Keratinocyte (primary cell): ENCODE measurements around the gene MARCHF10. TPM values are rescaled to one million over a fixed set of nuclear protein-coding genes. Genes with fewer than 3 reads are reported as not detected.

Experiments used
- DNase-seq: peaks from one replicate; pipeline ENCODE4 v3.0.0-alpha.2; 2011; ENCODE audit warnings: low read depth, missing footprints, low spot score
- FAIRE-seq: peaks from 2 replicates; lab custom pipeline; 2011; peaks lifted over from hg19 to GRCh38; lab: Jason Lieb, UNC
- H2AFZ ChIP-seq: 2 replicates; pipeline ENCODE4 v1.6.0; 2012; ENCODE audit warnings: low read length, control low read depth, inconsistent platforms; ENCODE audit not compliant: control insufficient read depth
- H3K27ac ChIP-seq: 2 replicates; pipeline ENCODE4 v1.5.1; 2011; ENCODE audit warnings: low read length; ENCODE audit not compliant: control insufficient read depth, insufficient read depth
- H3K27me3 ChIP-seq: 3 replicates; pipeline ENCODE4 v1.6.0; 2011; ENCODE audit warnings: low read length; ENCODE audit not compliant: control insufficient read depth, insufficient read depth; ENCODE audit errors: extremely low read depth
- H3K36me3 ChIP-seq, 2 experiments: 2 replicates in 1 of 2; 3 replicates in 1 of 2; pipeline ENCODE4 v1.5.1; 2011; ENCODE audit warnings: low read length in 2 of 2, mild to moderate bottlenecking in 1 of 2; ENCODE audit not compliant: control insufficient read depth in 2 of 2, insufficient read depth in 2 of 2; ENCODE audit errors: extremely low read depth in 1 of 2
- H3K4me1 ChIP-seq: 3 replicates; pipeline ENCODE4 v1.5.1; 2011; ENCODE audit warnings: low read length; ENCODE audit not compliant: control insufficient read depth, insufficient read depth; ENCODE audit errors: extremely low read depth
- H3K4me2 ChIP-seq: 3 replicates; pipeline ENCODE4 v1.6.0; 2011; ENCODE audit warnings: low read depth, low read length; ENCODE audit not compliant: control insufficient read depth, insufficient read depth; ENCODE audit errors: extremely low read depth
- H3K4me3 ChIP-seq, 3 experiments: fragments of 200-600 bp in 1 of 3; sonication (generic) in 1 of 3; 2 replicates in 2 of 3; 3 replicates in 1 of 3; pipeline ENCODE4 v1.5.1; 2011 to 2016; ENCODE audit warnings: low read length in 3 of 3, mild to moderate bottlenecking in 3 of 3, control low read depth in 2 of 3, inconsistent platforms in 1 of 3, low read depth in 1 of 3, mixed read lengths in 1 of 3, mixed run types in 1 of 3, moderate library complexity in 1 of 3; ENCODE audit not compliant: control insufficient read depth in 2 of 3, insufficient read depth in 2 of 3; ENCODE audit errors: extremely low read depth in 1 of 3
- H3K79me2 ChIP-seq: 2 replicates; pipeline ENCODE4 v1.6.0; 2012; ENCODE audit warnings: low read length; ENCODE audit not compliant: control insufficient read depth, insufficient read depth
- H3K9ac ChIP-seq: 3 replicates; pipeline ENCODE4 v1.6.0; 2011; ENCODE audit warnings: low read length; ENCODE audit not compliant: control insufficient read depth, insufficient read depth; ENCODE audit errors: extremely low read depth
- H3K9me1 ChIP-seq: 3 replicates; pipeline ENCODE4 v1.6.0; 2011; ENCODE audit warnings: low read length; ENCODE audit not compliant: control insufficient read depth, insufficient read depth; ENCODE audit errors: extremely low read depth
- H3K9me3 ChIP-seq: 2 replicates; pipeline ENCODE4 v1.5.1; 2012; ENCODE audit warnings: low read depth, low read length; ENCODE audit not compliant: control insufficient read depth
- H4K20me1 ChIP-seq: 3 replicates; pipeline ENCODE4 v1.6.0; 2011; ENCODE audit warnings: low read length; ENCODE audit not compliant: control insufficient read depth, insufficient read depth; ENCODE audit errors: extremely low read depth
- CTCF ChIP-seq, 3 experiments: IDR thresholded peaks in 1 of 3; conservative IDR thresholded peaks in 1 of 3; optimal IDR thresholded peaks in 1 of 3; 2 replicates in 2 of 3; 3 replicates in 1 of 3; pipeline versions ENCODE3 to v1.5.1; 2011; ENCODE audit warnings: low read length in 3 of 3, mild to moderate bottlenecking in 3 of 3, moderate library complexity in 2 of 3, control low read depth in 1 of 3, inconsistent platforms in 1 of 3; ENCODE audit not compliant: insufficient read depth in 2 of 3; ENCODE audit errors: extremely low read depth in 1 of 3
- EZH2 ChIP-seq: IDR thresholded peaks from one replicate; pipeline ENCODE4 v1.6.1; 2012; ENCODE audit warnings: inconsistent platforms, mild to moderate bottlenecking, low read length, moderate library complexity
- dilution Hi-C: fragments of 300-500 bp; cut with MboI; formaldehyde crosslinking; loops from one replicate; pipeline ENCODE4 v1.7.0; 2020; ENCODE audit warnings: low sequenced_read_pairs; ENCODE audit not compliant: extremely low pct_ligation_motif_present
- polyA plus RNA-seq, 5 experiments: library from polyadenylated mRNA; depleted of rRNA in 3 of 5; stranded (reverse) in 3 of 5; stranded (forward) in 1 of 5; unstranded in 1 of 5; fragments of >200 nt; gene quantifications; 1 replicate in 1 of 5; 2 replicates in 3 of 5; 3 replicates in 1 of 5; pipeline versions ENCODE4 v1.2.1 to v1.2.3, GENCODE V29; 2011 to 2012; ENCODE audit warnings: missing spikeins in 2 of 5, low read depth in 1 of 5, low replicate concordance in 1 of 5

MARCHF10 gene
- polyA plus RNA-seq, 1 donor (not counting 4 experiments of a cell fraction or from before 2014, with no cell fraction given) = not detected

DNA sequence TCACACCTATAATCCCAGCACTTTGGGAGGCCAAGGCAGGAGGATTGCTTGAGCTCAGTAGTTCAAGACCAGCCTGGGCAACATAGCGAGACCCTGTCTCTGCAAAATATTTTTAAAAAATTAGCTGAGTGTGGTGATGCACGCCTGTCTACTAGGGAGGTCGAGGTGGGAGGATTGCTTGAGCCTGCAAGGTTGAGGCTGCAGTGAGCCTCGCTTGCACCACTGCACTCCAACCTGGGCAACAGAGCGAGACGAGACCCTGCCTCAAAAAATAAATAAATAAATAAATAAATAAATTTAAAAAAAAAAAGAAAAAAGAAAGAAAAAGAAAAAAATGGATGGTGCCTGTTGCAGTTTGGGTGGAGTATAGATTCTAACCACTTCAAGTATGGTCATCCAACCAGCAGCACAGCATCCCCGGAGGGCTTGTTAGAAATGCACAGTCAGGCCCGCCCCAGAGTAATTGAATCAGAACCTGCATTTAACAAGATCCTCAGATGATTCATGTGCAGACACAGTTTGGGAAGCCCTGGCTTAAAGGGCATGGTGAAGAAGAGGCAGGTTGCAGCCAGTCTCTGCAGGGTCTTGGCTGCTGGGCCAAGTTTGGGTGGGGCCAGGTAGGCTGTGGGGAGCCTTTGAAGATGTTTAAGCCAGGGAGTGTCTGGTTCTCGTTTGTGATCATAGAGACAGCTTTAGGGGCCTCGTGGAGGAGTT lies 139.9 kb downstream of the MARCHF10 start:
- no peak overlapping the region for H3K4me3 ChIP-seq

GRCh38 chr17:62666801-62667591 lies 141.1 kb downstream of the MARCHF10 start:
- FAIRE-seq (no peak), DNase-seq (no peak)
- Histone ChIP-seq H3K36me3 (peaks cover 0 to 8% of the 10 kb centered on the region in 2 experiments), H3K4me2 (no peak overlapping the region), H2AFZ (no peak overlapping the region), H3K9me3 (no peaks in the 10 kb centered on the region), H3K27ac (no peak overlapping the region), H3K9me1 (no peaks in the 10 kb centered on the region), H3K4me3 (no peak overlapping the region), H3K4me1 (peaks cover 38% of the 10 kb centered on the region), H3K79me2 (no peaks in the 10 kb centered on the region), H3K9ac (no peak overlapping the region), H4K20me1 (no peaks in the 10 kb centered on the region), H3K27me3 (no peaks in the 10 kb centered on the region)
- dilution Hi-C loops = no loop called here
- TF ChIP-seq EZH2 (no peak), CTCF (optimal IDR thresholded peaks at IDR 0.05 in 1 of 3, IDR thresholded peaks at IDR 0.05 in 1 of 3, conservative IDR thresholded peaks at IDR 0.05 in 1 of 3; ENCODE audit: extremely low read depth in 1 of 3, insufficient read depth in 2 of 3, low read length in 3 of 3) (no peak)

More for the DNA sequence above, 139.9 kb downstream of the MARCHF10 start:
- Histone ChIP-seq H3K9ac (peak overlapping the region; percentile 51), H2AFZ (no peak overlapping the region), H4K20me1 (no peaks in the 10 kb centered on the region), H3K27ac (peak overlapping the region; percentile 69), H3K9me3 (no peaks in the 10 kb centered on the region), H3K4me2 (peak overlapping the region; percentile 62), H3K9me1 (no peaks in the 10 kb centered on the region), H3K4me1 (peaks cover 42% of the 10 kb centered on the region), H3K27me3 (no peaks in the 10 kb centered on the region), H3K36me3 (peaks cover 0 to 8% of the 10 kb centered on the region in 2 experiments), H3K79me2 (no peaks in the 10 kb centered on the region)
- DNase-seq (peak; percentile 97), FAIRE-seq (peak; percentile 99)
- dilution Hi-C loops = no loop called here
- no peak for TF ChIP-seq EZH2
- no peak for TF ChIP-seq CTCF (optimal IDR thresholded peaks at IDR 0.05 in 1 of 3, IDR thresholded peaks at IDR 0.05 in 1 of 3, conservative IDR thresholded peaks at IDR 0.05 in 1 of 3; ENCODE audit: extremely low read depth in 1 of 3, insufficient read depth in 2 of 3, low read length in 3 of 3)
